HG03064 (cell line): ENCODE results near the gene SCN5A.
"Not testable (repeated sequence)": the region's sequence is repeated elsewhere in the genome, so short reads cannot be mapped to it uniquely, and the experiment has no call there.

Source experiments
- ATAC-seq: cut with Tn5 transposase; IDR thresholded peaks from one replicate; pipeline ENCODE4 v1.9.1; 2021; ENCODE audit warnings: low read depth; ENCODE audit not compliant: unreplicated experiment

SCN5A gene

GRCh38 chr3:38580450-38581382 is 68.8 kb downstream of the SCN5A start:
- no peak for ATAC-seq

GRCh38 chr3:38579551-38580449 is 69.7 kb downstream of the SCN5A start:
- no peak for ATAC-seq

- no peak for ATAC-seq
Observed at GRCh38 chr3:38579141-38579540, 70.3 kb downstream of the SCN5A start.

- ATAC-seq, result no peak
Observed at GRCh38 chr3:38578551-38578950, 70.9 kb downstream of the SCN5A start.

GRCh38 chr3:38578081-38578475 is 71.4 kb downstream of the SCN5A start:
- no peak for ATAC-seq

GRCh38 chr3:38577371-38578080 is 72.0 kb downstream of the SCN5A start:
- no peak for ATAC-seq

- ATAC-seq, result no peak
Observed at GRCh38 chr3:38576526-38577370, 72.7 kb downstream of the SCN5A start.

- ATAC-seq, result no peak
Observed at GRCh38 chr3:38576131-38576525, 73.4 kb downstream of the SCN5A start.

- ATAC-seq, result no peak
Observed at GRCh38 chr3:38575279-38575843, 74.1 kb downstream of the SCN5A start.

- ATAC-seq, result no peak
Observed at GRCh38 chr3:38574411-38575278, 74.8 kb downstream of the SCN5A start.

GRCh38 chr3:38573556-38573955 is 75.9 kb downstream of the SCN5A start:
- no peak for ATAC-seq

- ATAC-seq, result no peak
Observed at GRCh38 chr3:38573111-38573510, 76.4 kb downstream of the SCN5A start.

GRCh38 chr3:38567498-38567897 is 82.0 kb downstream of the SCN5A start:
- ATAC-seq, result no peak

- not testable (repeated sequence) for ATAC-seq
Observed at GRCh38 chr3:38566794-38567193, 82.7 kb downstream of the SCN5A start.

- no peak for ATAC-seq
Observed at GRCh38 chr3:38566215-38566528, 83.3 kb downstream of the SCN5A start.

GRCh38 chr3:38565339-38566214 is 83.9 kb downstream of the SCN5A start:
- no peak for ATAC-seq

- no peak for ATAC-seq
Observed at GRCh38 chr3:38564631-38565338, 84.7 kb downstream of the SCN5A start.
